ENCODE data around the gene RAB35. TPM values are rescaled to one million over a fixed set of nuclear protein-coding genes. Genes with fewer than 3 reads are reported as not detected.
A peak's percentile ranks its signal among the peaks of the same experiment; 100 is the strongest.

The RAB35 gene
- total and polyA plus RNA-seq, 2 of the 4 experiments (the other 2 are of a cell fraction), result 32.6 to 49.6 TPM

DNA sequence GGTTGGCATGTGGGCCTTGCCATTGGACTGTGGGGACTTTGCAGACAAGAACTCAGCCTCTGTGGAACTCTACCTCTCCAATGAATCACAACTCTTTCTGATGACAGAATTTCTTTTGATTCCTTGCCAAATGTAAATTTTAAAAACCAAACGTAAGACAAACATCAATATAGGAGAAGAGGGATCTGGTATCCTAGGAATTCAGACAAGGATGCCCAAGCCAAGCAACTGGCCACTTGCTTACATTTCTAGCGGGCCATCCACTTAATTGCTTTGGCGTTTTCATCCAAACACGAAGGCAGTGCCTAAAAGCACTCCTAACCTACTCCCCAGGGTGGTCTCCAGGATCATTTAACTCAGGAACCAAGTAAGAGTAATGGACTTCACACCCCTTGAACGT is 23.4 kb upstream of the RAB35 start:
- peaks cover 19% of the 10 kb centered on the region for H4K20me1 ChIP-seq (ENCODE audit: insufficient read depth, low read length)
- H2BK120ac ChIP-seq (ENCODE audit: low read depth, low read length), result peak overlapping the region; percentile 62; the same call in 1 of the 2 replicates
- intact Hi-C loops (cut with micrococcal nuclease), result loop anchor here (5.0 kb wide), 1 partner anchor 37 kb away; no protein-coding TSS in a partner anchor
- no peak overlapping the region for H2BK15ac ChIP-seq (ENCODE audit: low read depth, low read length)
- peak overlapping the region; percentile 9; the same call in 1 of the 2 replicates for H3K4me2 ChIP-seq (ENCODE audit: low read depth, low read length)
- DNase-seq (peak; percentile 68), ATAC-seq (ENCODE audit: low read depth) (peak; percentile 83)
- no peaks in the 10 kb centered on the region for H3K9me3 ChIP-seq (ENCODE audit: control insufficient read depth, insufficient read depth, low read length)
- H3K14ac ChIP-seq (replicated peaks; ENCODE audit: low read depth, low read length), result no peak overlapping the region
- in situ Hi-C loops (cut with MboI; ENCODE audit: low sequenced_read_pairs), result loop anchor here (5.0 kb wide), 1 partner anchor 42 kb away; no protein-coding TSS in a partner anchor
- WGBS, 2 experiments (ENCODE audit: extremely low coverage in 2 of 2, insufficient read length in 1 of 2), result 56% methylated on average over 2 of the region's 5 CpGs; no CpG with 5 or more reads in 1 of the 2 experiments
- peaks cover 11% of the 10 kb centered on the region for H3K4me1 ChIP-seq (ENCODE audit: control insufficient read depth, insufficient read depth, low read length)
- no peak overlapping the region for H2AK9ac ChIP-seq (replicated peaks; ENCODE audit: low read depth, low read length, poor library complexity)
- peaks cover 19 to 54% of the 10 kb centered on the region in 2 experiments for H3K79me1 ChIP-seq (ENCODE audit: low read depth in 1 of 2, low read length in 2 of 2)
- BruUV-seq (replicated peaks), result no TSS peak
- ChIA-PET CTCF (no interaction called here), POLR2A (ENCODE audit: unreplicated experiment) (no interaction called here)
- no peak overlapping the region; the same call in 1 of the 2 replicates for H4K5ac ChIP-seq (ENCODE audit: low read depth, low read length)
- H3K9ac ChIP-seq (ENCODE audit: low read depth, low read length), result no peak overlapping the region
- TF ChIP-seq MAZ (IDR thresholded peaks at IDR 0.05; ENCODE audit: borderline replicate concordance, low read depth, low read length), result no peak
- TF ChIP-seq MAFK (IDR thresholded peaks at IDR 0.05; ENCODE audit: low read depth, low read length), result no peak
- TF ChIP-seq RCOR1 (IDR thresholded peaks at IDR 0.05; ENCODE audit: insufficient replicate concordance, low read length), result no peak
- TF ChIP-seq RFX5 (IDR thresholded peaks at IDR 0.05; ENCODE audit: low read depth, low read length), result no peak
- TF ChIP-seq, protein P1, sequence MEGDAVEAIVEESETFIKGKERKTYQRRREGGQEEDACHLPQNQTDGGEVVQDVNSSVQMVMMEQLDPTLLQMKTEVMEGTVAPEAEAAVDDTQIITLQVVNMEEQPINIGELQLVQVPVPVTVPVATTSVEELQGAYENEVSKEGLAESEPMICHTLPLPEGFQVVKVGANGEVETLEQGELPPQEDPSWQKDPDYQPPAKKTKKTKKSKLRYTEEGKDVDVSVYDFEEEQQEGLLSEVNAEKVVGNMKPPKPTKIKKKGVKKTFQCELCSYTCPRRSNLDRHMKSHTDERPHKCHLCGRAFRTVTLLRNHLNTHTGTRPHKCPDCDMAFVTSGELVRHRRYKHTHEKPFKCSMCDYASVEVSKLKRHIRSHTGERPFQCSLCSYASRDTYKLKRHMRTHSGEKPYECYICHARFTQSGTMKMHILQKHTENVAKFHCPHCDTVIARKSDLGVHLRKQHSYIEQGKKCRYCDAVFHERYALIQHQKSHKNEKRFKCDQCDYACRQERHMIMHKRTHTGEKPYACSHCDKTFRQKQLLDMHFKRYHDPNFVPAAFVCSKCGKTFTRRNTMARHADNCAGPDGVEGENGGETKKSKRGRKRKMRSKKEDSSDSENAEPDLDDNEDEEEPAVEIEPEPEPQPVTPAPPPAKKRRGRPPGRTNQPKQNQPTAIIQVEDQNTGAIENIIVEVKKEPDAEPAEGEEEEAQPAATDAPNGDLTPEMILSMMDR (conservative IDR thresholded peaks at IDR 0.05; ENCODE audit: low read depth, low read length), result no peak
- no peak for TF ChIP-seq SMC3 (IDR thresholded peaks at IDR 0.05; ENCODE audit: low read depth, low read length)
- no peak for TF ChIP-seq BHLHE40 (IDR thresholded peaks at IDR 0.05; ENCODE audit: low read depth, low read length)
- no peaks in the 10 kb centered on the region for H3K27me3 ChIP-seq (ENCODE audit: control insufficient read depth, insufficient read depth, low read length)
- no peak overlapping the region for H2AFZ ChIP-seq (replicated peaks; ENCODE audit: low read length, poor library complexity)
- peak overlapping the region; percentile 70 for H2BK5ac ChIP-seq (ENCODE audit: low read depth, low read length, poor library complexity, severe bottlenecking)
- H4K8ac ChIP-seq (ENCODE audit: low read depth in 2 of 2, low read length in 2 of 2), result peak overlapping the region in 1 of 2 experiments; percentile 42; a peak in 1 of 4 replicates
- H2AK5ac ChIP-seq (ENCODE audit: low read depth, low read length), result peak overlapping the region; percentile 36; the same call in 1 of the 2 replicates
- no peak overlapping the region for H3K56ac ChIP-seq (ENCODE audit: extremely low read depth, insufficient read depth, low read length)
- dilution Hi-C loops (cut with HindIII; ENCODE audit: low sequenced_read_pairs, unreplicated experiment), result no loop called here
- H3K18ac ChIP-seq (ENCODE audit: low read depth, low read length), result peak overlapping the region; percentile 19; the same call in 1 of the 2 replicates
- peak overlapping the region; percentile 53; the same call in 1 of the 2 replicates for H3K23ac ChIP-seq (ENCODE audit: low read depth, low read length)
- H3K9me1 ChIP-seq (ENCODE audit: insufficient read depth, low read length), result peaks cover 28% of the 10 kb centered on the region
- peak overlapping the region; percentile 64 for H2BK20ac ChIP-seq (ENCODE audit: low read depth, low read length)
- H3K36me3 ChIP-seq (ENCODE audit: control insufficient read depth, insufficient read depth, low read length), result peaks cover 80% of the 10 kb centered on the region
- peak overlapping the region; percentile 66; the same call in 1 of the 2 replicates for H4K91ac ChIP-seq (ENCODE audit: insufficient read depth, low read depth, low read length)
- H3K27ac ChIP-seq (ENCODE audit: insufficient read depth, low read length), result peak overlapping the region; percentile 30; the same call in 1 of the 2 replicates
- no peak overlapping the region for H3K4me3 ChIP-seq (ENCODE audit: insufficient read depth, low read depth, low read length)
- H3K4ac ChIP-seq (ENCODE audit: low read depth, low read length), result peak overlapping the region; percentile 73; the same call in 1 of the 2 replicates

Data from IMR-90 (cell line).